WTC11 (cell line): ENCODE results near the gene NCBP2.

Experiments used
- ATF1 ChIP-seq: sonication (generic); formaldehyde crosslinking; IDR thresholded peaks from 2 replicates; pipeline ENCODE4 v1.8.1; 2023; ENCODE audit warnings: mild to moderate bottlenecking, moderate library complexity, missing genetic modification reagents
- ATF3 ChIP-seq: sonication (generic); formaldehyde crosslinking; conservative IDR thresholded peaks from 2 replicates; pipeline ENCODE4 v1.8.1; 2022; ENCODE audit warnings: mild to moderate bottlenecking, missing genetic modification reagents
- CTCF ChIP-seq: fragments of 200-600 bp; IDR thresholded peaks from 2 replicates; pipeline ENCODE4 v1.8.0; 2022; ENCODE audit warnings: antibody characterized with exemption
- E2F4 ChIP-seq: sonication (generic); formaldehyde crosslinking; IDR thresholded peaks from 2 replicates; pipeline ENCODE4 v1.8.1; 2022; ENCODE audit warnings: low read depth, mild to moderate bottlenecking, moderate library complexity, missing genetic modification reagents, borderline replicate concordance
- JUN ChIP-seq: sonication (generic); formaldehyde crosslinking; IDR thresholded peaks from 2 replicates; pipeline ENCODE4 v1.8.0; 2023; ENCODE audit warnings: mild to moderate bottlenecking, missing genetic modification reagents
- PREB ChIP-seq: sonication (generic); formaldehyde crosslinking; IDR thresholded peaks from 2 replicates; pipeline ENCODE4 v1.8.1; 2022; ENCODE audit warnings: mild to moderate bottlenecking, missing genetic modification reagents, moderate library complexity, borderline replicate concordance
- RELA ChIP-seq: sonication (generic); formaldehyde crosslinking; IDR thresholded peaks from 2 replicates; pipeline ENCODE4 v1.8.1; 2022; ENCODE audit warnings: missing genetic modification reagents, mild to moderate bottlenecking, borderline replicate concordance
- SP1 ChIP-seq: sonication (generic); formaldehyde crosslinking; conservative IDR thresholded peaks from 2 replicates; pipeline ENCODE4 v1.8.1; 2022; ENCODE audit warnings: missing genetic modification reagents
- USF2 ChIP-seq: sonication (generic); formaldehyde crosslinking; IDR thresholded peaks from 2 replicates; pipeline ENCODE4 v1.8.1; 2023; ENCODE audit warnings: mild to moderate bottlenecking, missing genetic modification reagents, moderate library complexity
- ZBTB43 ChIP-seq: sonication (generic); formaldehyde crosslinking; IDR thresholded peaks from 2 replicates; pipeline ENCODE4 v1.8.1; 2023; ENCODE audit warnings: mild to moderate bottlenecking, missing genetic modification reagents
- ZNF416 ChIP-seq: fragments of 250-450 bp; sonication (Bioruptor Pico); IDR thresholded peaks from 2 replicates; pipeline ENCODE4 v1.9.0; 2021; ENCODE audit warnings: mild to moderate bottlenecking, inconsistent platforms
- TF ChIP-seq, protein P1 (sequence below): sonication (generic); formaldehyde crosslinking; IDR thresholded peaks from 2 replicates; pipeline ENCODE4 v1.8.0; 2022; ENCODE audit warnings: mild to moderate bottlenecking, missing genetic modification reagents
- TF ChIP-seq, protein P2 (sequence below): sonication (generic); formaldehyde crosslinking; conservative IDR thresholded peaks from 2 replicates; pipeline ENCODE4 v1.8.1; 2023; ENCODE audit warnings: mild to moderate bottlenecking, low read depth, missing genetic modification reagents, moderate library complexity

GRCh38 chr3:196938124-196938523, 4.2 kb downstream of the NCBP2 start:
- TF ChIP-seq E2F4 (CRISPR knock-in tag) (no peak), CTCF (no peak), RELA (CRISPR knock-in tag) (no peak), ATF1 (CRISPR knock-in tag) (no peak), ZBTB43 (CRISPR knock-in tag) (no peak), JUN (CRISPR knock-in tag) (no peak), PREB (CRISPR knock-in tag) (no peak), SP1 (CRISPR knock-in tag) (no peak), USF2 (CRISPR knock-in tag) (no peak), ATF3 (CRISPR knock-in tag) (no peak), ZNF416 (CRISPR knock-in tag) (no peak)
- TF ChIP-seq, protein P1, sequence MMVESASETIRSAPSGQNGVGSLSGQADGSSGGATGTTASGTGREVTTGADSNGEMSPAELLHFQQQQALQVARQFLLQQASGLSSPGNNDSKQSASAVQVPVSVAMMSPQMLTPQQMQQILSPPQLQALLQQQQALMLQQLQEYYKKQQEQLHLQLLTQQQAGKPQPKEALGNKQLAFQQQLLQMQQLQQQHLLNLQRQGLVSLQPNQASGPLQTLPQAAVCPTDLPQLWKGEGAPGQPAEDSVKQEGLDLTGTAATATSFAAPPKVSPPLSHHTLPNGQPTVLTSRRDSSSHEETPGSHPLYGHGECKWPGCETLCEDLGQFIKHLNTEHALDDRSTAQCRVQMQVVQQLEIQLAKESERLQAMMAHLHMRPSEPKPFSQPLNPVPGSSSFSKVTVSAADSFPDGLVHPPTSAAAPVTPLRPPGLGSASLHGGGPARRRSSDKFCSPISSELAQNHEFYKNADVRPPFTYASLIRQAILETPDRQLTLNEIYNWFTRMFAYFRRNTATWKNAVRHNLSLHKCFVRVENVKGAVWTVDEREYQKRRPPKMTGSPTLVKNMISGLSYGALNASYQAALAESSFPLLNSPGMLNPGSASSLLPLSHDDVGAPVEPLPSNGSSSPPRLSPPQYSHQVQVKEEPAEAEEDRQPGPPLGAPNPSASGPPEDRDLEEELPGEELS (CRISPR knock-in tag): no peak
- TF ChIP-seq, protein P2, sequence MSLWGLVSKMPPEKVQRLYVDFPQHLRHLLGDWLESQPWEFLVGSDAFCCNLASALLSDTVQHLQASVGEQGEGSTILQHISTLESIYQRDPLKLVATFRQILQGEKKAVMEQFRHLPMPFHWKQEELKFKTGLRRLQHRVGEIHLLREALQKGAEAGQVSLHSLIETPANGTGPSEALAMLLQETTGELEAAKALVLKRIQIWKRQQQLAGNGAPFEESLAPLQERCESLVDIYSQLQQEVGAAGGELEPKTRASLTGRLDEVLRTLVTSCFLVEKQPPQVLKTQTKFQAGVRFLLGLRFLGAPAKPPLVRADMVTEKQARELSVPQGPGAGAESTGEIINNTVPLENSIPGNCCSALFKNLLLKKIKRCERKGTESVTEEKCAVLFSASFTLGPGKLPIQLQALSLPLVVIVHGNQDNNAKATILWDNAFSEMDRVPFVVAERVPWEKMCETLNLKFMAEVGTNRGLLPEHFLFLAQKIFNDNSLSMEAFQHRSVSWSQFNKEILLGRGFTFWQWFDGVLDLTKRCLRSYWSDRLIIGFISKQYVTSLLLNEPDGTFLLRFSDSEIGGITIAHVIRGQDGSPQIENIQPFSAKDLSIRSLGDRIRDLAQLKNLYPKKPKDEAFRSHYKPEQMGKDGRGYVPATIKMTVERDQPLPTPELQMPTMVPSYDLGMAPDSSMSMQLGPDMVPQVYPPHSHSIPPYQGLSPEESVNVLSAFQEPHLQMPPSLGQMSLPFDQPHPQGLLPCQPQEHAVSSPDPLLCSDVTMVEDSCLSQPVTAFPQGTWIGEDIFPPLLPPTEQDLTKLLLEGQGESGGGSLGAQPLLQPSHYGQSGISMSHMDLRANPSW: no peak
